ENCODE data around the gene GPBP1. TPM values are rescaled to one million over a fixed set of nuclear protein-coding genes. Genes with fewer than 3 reads are reported as not detected.
"Not testable (repeated sequence)": the region's sequence is repeated elsewhere in the genome, so short reads cannot be mapped to it uniquely, and the experiment has no call there.

GPBP1 gene
- total RNA-seq, 2 donors from 2014 or later: 41.9 to 48.1 TPM

GRCh38 chr5:57155033-57155432 lies 18.8 kb upstream of the GPBP1 start:
- H3K36me3 ChIP-seq: no peaks in the 10 kb centered on the region
- no peak overlapping the region for H3K4me3 ChIP-seq
- no peak overlapping the region for H3K27ac ChIP-seq
- no peaks in the 10 kb centered on the region for H3K9me3 ChIP-seq
- no peak for TF ChIP-seq CTCF (IDR thresholded peaks at IDR 0.05)
- H3K4me1 ChIP-seq: no peaks in the 10 kb centered on the region
- H3K27me3 ChIP-seq: no peaks in the 10 kb centered on the region
- no peak for DNase-seq (ENCODE audit: low spot score)

- TF ChIP-seq CTCF (IDR thresholded peaks at IDR 0.05): no peak
- Histone ChIP-seq H3K4me3 (no peak overlapping the region), H3K36me3 (no peaks in the 10 kb centered on the region), H3K27me3 (no peaks in the 10 kb centered on the region), H3K9me3 (no peaks in the 10 kb centered on the region), H3K27ac (no peak overlapping the region), H3K4me1 (no peaks in the 10 kb centered on the region)
- no peak for DNase-seq (ENCODE audit: low spot score)
Observed at GRCh38 chr5:57157131-57157530, 16.7 kb upstream of the GPBP1 start.

- Histone ChIP-seq H3K27ac (no peak overlapping the region), H3K9me3 (no peaks in the 10 kb centered on the region), H3K36me3 (no peaks in the 10 kb centered on the region), H3K4me1 (no peaks in the 10 kb centered on the region), H3K4me3 (no peak overlapping the region), H3K27me3 (no peaks in the 10 kb centered on the region)
- no peak for TF ChIP-seq CTCF (IDR thresholded peaks at IDR 0.05)
- no peak for DNase-seq (ENCODE audit: low spot score)
Observed at GRCh38 chr5:57157666-57158065, 16.2 kb upstream of the GPBP1 start.

- DNase-seq (ENCODE audit: low spot score): no peak
- no peak for TF ChIP-seq CTCF (IDR thresholded peaks at IDR 0.05)
- Histone ChIP-seq H3K4me1 (no peaks in the 10 kb centered on the region), H3K27ac (no peak overlapping the region), H3K4me3 (no peak overlapping the region), H3K27me3 (no peaks in the 10 kb centered on the region), H3K36me3 (no peaks in the 10 kb centered on the region), H3K9me3 (no peaks in the 10 kb centered on the region)
Observed at GRCh38 chr5:57163553-57164006, 10.3 kb upstream of the GPBP1 start.

GRCh38 chr5:57164124-57164523 lies 9.7 kb upstream of the GPBP1 start:
- Histone ChIP-seq H3K9me3 (no peaks in the 10 kb centered on the region), H3K4me1 (no peaks in the 10 kb centered on the region), H3K27me3 (no peaks in the 10 kb centered on the region), H3K36me3 (no peaks in the 10 kb centered on the region), H3K27ac (no peak overlapping the region), H3K4me3 (no peak overlapping the region)
- no peak for DNase-seq (ENCODE audit: low spot score)
- TF ChIP-seq CTCF (IDR thresholded peaks at IDR 0.05): no peak

GRCh38 chr5:57165171-57165570 lies 8.7 kb upstream of the GPBP1 start:
- H3K27me3 ChIP-seq; H3K27ac ChIP-seq; H3K4me3 ChIP-seq; DNase-seq (ENCODE audit: low spot score); H3K9me3 ChIP-seq; H3K36me3 ChIP-seq; H3K4me1 ChIP-seq: not testable (repeated sequence)
